Measurements from ENCODE around the gene SLC44A5.
A peak's percentile ranks its signal among the peaks of the same experiment; 100 is the strongest.
"Not testable (repeated sequence)": the region's sequence is repeated elsewhere in the genome, so short reads cannot be mapped to it uniquely, and the experiment has no call there.

SLC44A5 gene

DNA sequence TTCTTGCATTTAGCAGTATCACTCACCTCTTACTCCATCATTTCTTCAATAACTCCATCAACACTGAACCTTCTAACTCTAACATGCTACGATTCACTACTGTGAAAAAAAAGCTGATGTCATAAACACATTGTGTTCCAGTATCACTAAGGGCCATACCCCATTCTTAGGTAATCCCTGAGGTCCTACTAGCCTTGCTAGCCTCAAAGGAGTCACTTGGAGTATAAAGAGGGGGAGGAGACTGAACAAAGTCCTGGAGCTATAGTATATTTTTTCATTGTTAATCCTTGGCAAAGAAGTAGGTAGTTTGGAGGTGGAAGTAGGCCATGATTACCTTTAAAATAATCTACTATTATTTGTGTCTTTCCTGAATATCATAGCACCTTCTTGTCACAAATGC is at the start of gene SLC44A5:
SLC44A5 (minus strand) TSS at position 101 of the 400 bp plus-strand sequence. CDS start 69,667 bp downstream, outside the sequence.
- no peak for TF ChIP-seq ZNF274 (IDR thresholded peaks at IDR 0.05; ENCODE audit: low read depth, low read length)
- no peak within 1 kb of the TSS for H3K4me3 ChIP-seq (ENCODE audit: low read length)

- H3K4me3 ChIP-seq (ENCODE audit: low read length): no peak overlapping the region
- no peak for TF ChIP-seq ZNF274 (IDR thresholded peaks at IDR 0.05; ENCODE audit: low read depth, low read length)
These were observed 45.0 kb upstream of the SLC44A5 start for GRCh38 chr1:75655931-75656330.

DNA sequence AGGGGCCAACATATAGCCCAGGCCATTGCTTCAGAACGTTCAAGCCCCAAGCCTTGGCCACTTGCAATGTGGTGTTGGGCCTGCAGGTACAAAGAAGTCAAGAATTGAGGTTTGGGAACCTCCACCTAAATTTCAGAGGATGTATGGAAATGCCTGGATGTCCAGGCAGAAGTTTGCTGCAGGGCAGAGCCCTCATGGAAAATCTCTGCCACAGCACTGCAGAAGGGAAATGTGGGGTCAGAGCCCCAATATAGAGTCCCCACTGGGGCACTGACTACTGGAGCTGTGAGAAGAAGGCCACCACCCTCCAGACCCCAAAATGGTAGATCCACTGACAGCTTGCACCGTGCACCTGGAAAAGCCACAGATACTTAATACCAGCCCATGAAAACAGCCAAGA is 36.3 kb upstream of the SLC44A5 start:
- H3K4me3 ChIP-seq (ENCODE audit: low read length): not testable (repeated sequence)

DNA sequence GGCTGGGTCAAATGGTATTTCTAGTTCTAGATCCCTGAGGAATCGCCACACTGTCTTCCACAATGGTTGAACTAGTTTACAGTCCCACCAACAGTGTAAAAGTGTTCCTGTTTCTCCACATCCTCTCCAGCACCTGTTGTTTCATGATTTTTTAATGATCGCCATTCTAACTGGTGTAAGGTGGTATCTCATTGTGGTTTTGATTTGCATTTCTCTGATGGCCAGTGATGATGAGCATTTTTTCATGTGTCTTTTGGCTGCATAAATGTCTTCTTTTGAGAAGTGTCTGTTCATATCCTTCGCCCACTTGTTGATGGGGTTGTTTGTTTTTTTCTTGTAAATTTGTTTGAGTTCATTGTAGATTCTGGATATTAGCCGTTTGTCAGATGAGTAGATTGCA is 34.2 kb upstream of the SLC44A5 start:
- H3K4me3 ChIP-seq (ENCODE audit: low read length): not testable (repeated sequence)

DNA sequence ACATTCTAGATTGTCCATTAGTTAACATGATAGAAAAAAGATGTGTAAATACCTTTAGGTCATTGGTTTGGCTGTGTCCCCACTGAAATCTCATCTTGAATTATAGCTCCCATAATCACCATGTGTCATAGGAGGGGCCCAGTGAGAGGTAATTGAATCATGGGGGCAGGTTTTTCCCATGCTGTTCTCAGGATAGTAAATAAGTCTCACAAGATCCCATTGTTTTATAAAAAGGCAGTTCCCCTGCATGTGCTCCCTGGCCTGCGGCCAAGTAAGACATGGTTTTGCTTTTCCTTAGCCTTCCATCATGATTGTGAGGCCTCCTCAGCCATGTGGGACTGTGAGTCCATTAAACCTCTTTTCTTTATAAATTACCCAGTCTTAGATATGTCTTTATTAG is 32.5 kb upstream of the SLC44A5 start:
- no peak for TF ChIP-seq ZNF274 (IDR thresholded peaks at IDR 0.05; ENCODE audit: low read depth, low read length)
- H3K4me3 ChIP-seq (ENCODE audit: low read length): no peak overlapping the region

- no peak for TF ChIP-seq ZNF274 (IDR thresholded peaks at IDR 0.05; ENCODE audit: low read depth, low read length)
These were observed 30.4 kb upstream of the SLC44A5 start for GRCh38 chr1:75641325-75641724.

GRCh38 chr1:75640137-75640536 is 29.2 kb upstream of the SLC44A5 start:
- no peak overlapping the region for H3K4me3 ChIP-seq (ENCODE audit: low read length)
- no peak for TF ChIP-seq ZNF274 (IDR thresholded peaks at IDR 0.05; ENCODE audit: low read depth, low read length)

More at GRCh38 chr1:75641325-75641724, 30.4 kb upstream of the SLC44A5 start:
- H3K4me3 ChIP-seq (ENCODE audit: low read length): no peak overlapping the region

DNA sequence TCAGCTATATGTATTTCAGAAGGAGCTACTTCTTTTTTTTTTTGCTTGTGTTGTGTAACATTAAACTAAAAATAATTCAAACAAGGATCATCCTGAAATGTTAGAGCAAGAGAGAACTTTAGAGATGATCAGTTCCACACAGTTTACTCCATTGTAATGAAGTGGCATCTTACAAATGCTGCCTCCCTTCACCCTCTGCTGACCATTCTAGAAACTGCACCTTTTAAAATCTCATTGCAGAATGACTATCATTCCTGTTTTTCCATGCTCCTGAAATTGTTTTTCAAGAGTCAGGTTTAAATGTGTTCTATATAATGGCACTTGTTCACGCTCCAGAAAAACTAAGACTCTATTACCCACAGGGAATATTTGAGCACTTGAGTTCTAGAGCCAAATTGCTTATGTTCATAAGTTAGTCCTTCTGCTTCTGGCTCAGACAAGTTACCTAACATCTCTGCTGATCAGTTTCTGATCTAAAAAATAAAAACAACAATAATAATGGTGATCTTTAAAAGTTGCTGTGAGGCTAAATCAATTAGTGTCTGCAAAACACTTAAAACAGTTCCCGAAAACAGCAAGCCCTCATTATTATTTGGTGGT is 21.5 kb upstream of the SLC44A5 start:
- TF ChIP-seq ZNF274 (IDR thresholded peaks at IDR 0.05; ENCODE audit: low read depth, low read length): no peak
- no peak overlapping the region for H3K4me3 ChIP-seq (ENCODE audit: low read length)

DNA sequence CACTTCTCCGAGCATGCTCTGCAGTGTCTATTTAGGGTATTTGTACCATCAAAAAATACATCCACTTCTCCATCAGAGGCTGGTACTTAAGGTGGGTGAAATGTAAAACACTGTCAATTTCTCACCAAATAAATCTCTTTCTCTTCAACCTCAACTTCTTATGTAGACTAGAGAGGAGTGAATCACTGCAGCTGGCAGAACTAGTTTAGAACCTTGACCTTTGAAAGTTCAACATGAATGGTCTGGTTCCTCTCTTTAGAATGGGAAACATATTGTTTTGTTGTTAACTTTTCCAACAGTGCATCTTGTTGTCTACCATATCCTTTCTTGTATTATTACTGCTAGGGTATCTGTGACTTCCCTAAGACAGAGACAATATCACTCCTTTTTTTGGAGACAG is 20.1 kb upstream of the SLC44A5 start:
- no peak for TF ChIP-seq ZNF274 (IDR thresholded peaks at IDR 0.05; ENCODE audit: low read depth, low read length)
- H3K4me3 ChIP-seq (ENCODE audit: low read length): no peak overlapping the region

GRCh38 chr1:75630004-75630594 is 19.2 kb upstream of the SLC44A5 start:
- H3K4me3 ChIP-seq (ENCODE audit: low read length): no peak overlapping the region
- no peak for TF ChIP-seq ZNF274 (IDR thresholded peaks at IDR 0.05; ENCODE audit: low read depth, low read length)

DNA sequence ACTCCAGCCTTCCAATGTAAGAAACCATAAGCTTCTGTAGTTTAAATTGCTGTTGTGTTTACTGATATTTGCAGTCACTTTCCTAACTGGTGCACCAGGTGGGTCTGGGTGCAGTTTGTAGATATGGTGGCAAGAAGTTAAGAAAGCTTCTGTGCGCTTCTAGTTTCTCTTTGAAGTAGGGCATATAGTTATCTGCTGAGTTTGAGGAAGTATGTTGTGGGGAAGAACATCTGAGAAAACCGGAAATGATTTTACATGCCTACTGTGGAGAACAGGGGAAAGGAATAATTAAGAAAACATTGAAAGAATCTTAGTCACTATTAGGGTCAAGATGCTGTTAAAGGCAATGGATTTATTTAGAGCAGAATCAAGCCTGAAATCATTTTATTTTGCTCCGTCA is 14.9 kb upstream of the SLC44A5 start:
- H3K4me3 ChIP-seq (ENCODE audit: low read length): no peak overlapping the region
- no peak for TF ChIP-seq ZNF274 (IDR thresholded peaks at IDR 0.05; ENCODE audit: low read depth, low read length)

DNA sequence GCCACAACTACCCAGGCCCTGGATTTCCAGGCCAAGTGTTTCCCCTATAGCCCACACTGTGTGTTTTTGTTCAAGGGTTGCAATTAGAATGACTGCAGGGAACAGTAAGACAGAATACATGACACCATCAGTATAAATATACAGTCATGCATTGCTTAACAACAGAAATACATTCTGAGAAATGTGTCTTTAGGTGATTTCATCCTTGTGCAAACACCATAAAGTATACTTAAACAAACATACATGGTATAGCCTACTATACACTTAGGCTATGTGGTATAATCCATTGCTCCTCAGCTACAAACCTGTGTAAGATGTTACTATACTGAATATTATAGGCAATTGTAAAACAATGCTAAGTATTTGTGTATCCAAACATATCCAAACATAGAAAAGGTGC is 7.5 kb upstream of the SLC44A5 start:
- no peak overlapping the region for H3K4me3 ChIP-seq (ENCODE audit: low read length)
- no peak for TF ChIP-seq ZNF274 (IDR thresholded peaks at IDR 0.05; ENCODE audit: low read depth, low read length)

DNA sequence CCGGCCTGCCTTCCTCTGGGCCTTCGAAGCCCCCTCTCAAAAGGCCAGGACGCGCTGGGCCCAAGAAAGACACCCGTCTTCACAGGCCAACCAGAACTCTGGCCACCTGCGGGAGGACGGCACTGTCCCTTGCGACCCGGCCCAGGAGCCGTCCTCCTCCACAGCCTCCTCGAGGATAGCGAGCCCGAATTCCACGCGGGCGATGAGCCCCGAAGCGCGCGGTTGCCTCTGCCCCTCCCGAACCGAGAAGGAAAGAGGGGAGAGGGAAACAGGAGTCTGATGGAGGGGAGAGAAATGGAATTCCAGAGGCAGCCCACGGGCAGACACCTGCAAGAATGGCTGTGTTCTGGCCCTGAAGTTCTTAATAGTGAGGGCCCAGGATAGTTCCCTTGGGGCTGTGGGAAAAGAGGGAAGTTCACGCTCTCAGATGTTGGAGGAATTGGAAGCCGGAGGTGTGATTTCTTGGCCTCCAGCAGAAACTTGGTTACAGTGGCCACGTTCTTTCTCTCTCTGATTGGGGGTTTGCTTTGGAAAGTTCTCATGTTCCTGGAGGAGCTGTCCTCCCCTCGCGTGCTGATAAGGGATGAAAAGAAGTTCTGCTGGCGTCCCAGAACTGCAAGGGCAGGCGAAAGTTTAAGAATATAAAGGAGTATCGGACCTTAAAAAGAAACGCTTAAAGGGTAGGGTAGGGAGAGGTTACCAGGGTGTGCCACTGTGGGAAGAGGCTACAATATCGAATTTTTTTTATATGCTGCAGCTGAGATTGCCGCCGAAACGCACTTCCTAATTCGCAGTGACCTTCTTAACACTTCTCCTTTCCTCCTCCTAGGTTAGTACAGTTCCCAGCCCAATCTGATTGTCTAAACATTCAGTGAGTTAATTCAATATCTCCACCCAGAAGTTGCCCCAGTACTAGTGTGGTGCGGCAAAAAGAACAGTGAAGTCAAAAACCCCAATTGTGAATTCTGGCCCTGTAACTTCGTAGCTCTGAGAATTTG is 5.8 kb upstream of the SLC44A5 start:
- no peak for TF ChIP-seq ZNF274 (IDR thresholded peaks at IDR 0.05; ENCODE audit: low read depth, low read length)
- H3K4me3 ChIP-seq (ENCODE audit: low read length): no peak overlapping the region

DNA sequence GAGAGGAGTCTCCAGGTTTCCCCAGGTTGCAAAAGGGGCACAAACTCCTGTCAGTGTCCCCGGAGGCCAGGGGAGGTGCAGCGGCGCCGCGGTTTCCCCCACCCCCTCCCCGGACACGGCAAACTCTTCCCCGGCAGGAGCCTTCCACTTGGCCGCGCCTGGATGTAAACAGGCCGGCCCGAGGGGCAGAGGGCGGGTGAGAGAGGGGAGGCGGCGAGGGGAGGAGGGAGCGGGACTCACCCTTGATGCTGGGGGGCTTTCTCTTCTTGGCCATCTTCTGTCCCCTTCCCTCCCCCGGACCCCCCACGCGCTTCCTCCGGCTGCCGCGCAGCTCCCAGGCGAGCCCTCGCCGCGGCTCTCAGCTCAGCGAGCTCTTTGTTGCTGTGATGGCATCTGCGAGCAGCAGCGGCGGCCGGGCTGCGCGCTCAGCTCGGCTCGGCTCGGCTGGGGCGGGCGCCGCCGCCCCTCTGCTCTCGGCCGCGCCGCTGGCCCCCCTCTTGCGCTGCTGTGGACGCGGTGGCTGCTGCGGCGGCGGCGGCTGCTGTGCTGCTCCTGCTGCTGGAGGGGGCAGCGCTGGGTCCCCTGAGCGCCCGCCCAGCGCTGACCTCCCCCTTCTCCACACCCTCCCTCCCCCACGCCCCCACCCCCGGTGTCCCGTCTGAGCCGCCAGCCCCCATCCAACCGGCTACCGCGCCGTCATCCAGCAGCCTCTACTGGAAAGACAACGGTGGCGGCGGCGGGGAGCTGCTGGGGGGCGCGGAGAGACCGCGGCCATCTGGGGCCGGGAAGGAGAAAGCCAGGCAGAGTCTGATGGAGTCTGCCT is 4.9 kb upstream of the SLC44A5 start:
- peak overlapping the region; percentile 58 for H3K4me3 ChIP-seq (ENCODE audit: low read length)
- no peak for TF ChIP-seq ZNF274 (IDR thresholded peaks at IDR 0.05; ENCODE audit: low read depth, low read length)

Data from GM08714 (cell line).